Activated CD8-positive, alpha-beta memory T cell treated with anti-CD3 and anti-CD28 coated beads, Interleukin-2, amount 50 U/mL, for 1 hour (primary cell): ENCODE results near the gene CEP112.

Experiments
- DNase-seq: peaks from one replicate; pipeline ENCODE4 v3.0.0-alpha.2; 2020; ENCODE audit errors: extremely low read depth

Gene CEP112

GRCh38 chr17:65933290-65933689 is 258.6 kb downstream of the CEP112 start:
- no peak for DNase-seq

DNA sequence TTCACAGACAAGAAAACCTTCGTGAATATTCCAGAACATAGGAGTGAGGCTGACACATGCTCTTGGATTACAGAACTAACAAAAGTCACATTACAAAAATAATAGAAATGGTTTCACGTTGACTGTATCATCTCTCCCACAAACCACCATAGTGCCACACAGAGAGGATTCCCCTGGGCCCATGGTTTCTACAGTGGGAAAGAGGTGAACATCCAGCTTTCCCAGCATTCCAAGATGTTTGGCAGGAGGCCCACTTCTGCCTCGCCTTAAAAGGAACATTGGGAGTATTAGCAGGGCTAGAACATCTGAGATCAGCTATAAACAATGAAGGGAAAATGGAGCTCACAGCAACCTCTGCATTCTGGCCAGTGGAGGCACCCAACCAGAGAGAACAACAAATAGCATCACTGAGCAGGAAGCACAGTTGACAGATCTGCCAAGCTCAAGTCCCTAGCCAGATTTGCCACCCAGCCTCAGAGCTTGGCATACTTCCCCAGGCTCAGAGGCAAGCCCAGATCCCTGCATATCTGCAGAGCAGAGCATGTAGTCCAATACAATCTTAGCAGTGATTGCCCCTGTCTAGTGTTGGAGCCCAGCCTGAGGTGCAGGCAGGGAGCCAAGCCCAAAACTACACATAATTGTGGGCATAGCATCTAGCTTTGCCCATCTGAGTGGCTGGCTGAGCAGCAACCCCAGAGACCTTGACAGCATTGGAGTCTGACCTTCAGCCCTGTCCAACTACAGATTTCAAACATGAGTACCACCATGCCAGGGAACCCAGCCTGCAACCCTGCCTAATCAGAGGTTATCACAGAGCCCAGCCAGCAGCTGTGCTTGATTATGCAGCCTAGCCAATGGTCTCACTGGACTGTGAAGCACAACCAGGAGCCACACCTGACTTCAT is 260.4 kb downstream of the CEP112 start:
- DNase-seq: no peak

DNA sequence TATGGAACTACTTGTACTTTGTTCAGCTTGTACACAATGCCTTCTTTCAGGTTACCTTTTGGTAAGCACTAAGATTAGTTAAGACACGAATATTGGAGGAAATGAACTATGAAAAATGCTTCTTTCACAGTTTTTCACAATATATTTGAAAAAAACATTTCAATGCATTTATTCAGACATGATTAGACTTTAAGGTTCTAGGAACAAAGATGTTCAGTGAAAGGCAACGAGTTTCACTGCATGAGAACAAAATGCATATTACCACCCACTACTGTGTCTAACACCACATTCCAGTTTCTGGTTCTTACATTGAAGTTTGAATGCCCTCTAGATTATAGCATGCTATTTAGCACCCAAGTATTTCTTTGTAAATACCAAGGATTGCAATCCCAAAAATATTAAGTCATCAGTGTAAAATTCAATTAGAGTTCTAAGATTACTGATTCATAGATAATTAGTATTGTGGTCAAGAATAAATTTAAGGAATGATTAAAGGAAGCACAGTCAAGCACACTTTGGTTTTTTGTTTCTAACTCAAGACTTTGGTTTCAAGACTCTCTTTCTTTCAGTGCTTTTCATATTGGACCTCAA is 261.7 kb downstream of the CEP112 start:
- no peak for DNase-seq

- DNase-seq: no peak
Observed at GRCh38 chr17:65926599-65926998, 265.3 kb downstream of the CEP112 start.

- no peak for DNase-seq
Observed at GRCh38 chr17:65925606-65926307, 266.2 kb downstream of the CEP112 start.

DNA sequence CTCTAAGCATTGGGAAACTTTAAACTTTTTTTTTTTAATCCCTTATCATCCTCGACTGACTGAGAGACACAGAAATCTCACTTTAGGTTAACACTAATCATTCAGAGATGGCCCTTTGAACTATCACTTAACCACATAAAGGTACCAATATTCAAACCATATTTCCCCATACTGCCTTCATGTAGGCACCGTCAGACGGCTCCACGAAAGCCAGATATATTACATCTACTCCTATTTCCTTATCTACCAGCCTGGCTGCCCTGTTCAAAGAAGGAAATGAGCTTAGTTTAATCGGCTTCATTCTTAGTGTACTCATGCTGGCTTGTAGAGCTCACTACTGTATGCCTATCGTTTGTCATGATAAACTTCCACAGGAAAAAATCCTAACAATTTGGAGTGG is 270.9 kb downstream of the CEP112 start:
- no peak for DNase-seq

- no peak for DNase-seq
Observed at GRCh38 chr17:65918916-65919315, 273.0 kb downstream of the CEP112 start.

- DNase-seq: no peak
Observed at GRCh38 chr17:65918500-65918899, 273.4 kb downstream of the CEP112 start.

DNA sequence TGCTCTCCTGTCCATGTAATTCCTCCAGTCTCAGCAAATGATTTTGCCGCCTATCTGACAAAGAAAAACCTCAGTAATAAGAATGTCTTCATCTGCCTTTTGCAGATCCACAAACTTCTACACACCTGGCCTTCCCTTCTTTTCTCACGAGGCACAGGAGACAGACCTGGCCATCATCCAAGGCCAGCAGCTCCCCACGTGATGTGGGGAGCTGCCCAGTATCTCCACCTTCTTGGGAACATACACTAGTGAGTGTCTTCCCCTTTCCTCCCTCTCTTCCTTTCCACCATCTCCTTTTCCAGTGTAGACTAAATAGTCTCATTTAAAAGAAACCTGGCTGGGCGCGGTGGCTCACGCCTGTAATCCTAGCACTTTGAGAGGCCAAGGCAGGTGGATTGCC is 274.4 kb downstream of the CEP112 start:
- DNase-seq: no peak

DNA sequence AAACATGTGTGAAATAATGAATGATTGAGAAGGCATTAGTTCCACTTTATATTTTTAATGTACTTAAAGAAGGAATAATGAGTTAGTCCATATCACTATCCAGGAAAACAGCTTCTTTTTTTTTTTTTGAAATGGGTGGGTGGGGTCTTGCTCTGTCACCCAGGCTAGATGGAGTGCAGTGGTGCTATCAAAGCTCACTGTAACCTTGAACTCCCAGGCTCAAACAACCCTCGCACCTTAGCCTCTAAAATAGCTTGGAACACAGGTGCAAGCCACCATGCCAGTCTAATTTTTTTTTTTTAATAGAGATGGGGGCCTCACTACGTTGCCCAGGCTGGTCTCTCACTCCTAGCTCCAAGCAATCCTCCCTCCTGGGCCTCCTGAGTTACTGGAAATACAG is 275.5 kb downstream of the CEP112 start:
- no peak for DNase-seq

GRCh38 chr17:65914784-65915342 is 277.1 kb downstream of the CEP112 start:
- no peak for DNase-seq

DNA sequence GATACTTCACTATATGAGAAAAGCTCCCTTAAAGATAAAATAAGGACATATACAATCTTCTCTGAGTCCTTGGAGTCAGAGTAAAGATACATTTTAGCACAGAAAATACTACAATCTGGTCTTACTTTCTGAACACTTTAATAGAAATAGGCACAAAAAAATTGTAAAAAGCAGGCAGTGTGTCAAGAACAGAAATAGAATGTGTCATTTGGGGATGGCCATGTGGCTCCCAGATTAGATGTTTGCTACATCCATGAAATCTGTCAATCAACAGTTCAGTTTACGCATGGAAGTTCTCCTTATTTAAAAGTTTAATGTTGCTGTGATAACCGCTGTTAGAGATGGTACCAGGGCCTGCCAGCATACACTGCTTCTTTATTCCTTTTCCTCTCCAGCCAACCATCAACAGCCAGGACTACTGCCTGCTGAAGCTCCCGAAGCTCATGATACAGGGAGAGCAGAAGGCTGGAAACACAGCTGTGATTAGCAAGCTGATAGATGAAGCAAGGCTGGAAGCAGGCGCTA is 278.5 kb downstream of the CEP112 start:
- no peak for DNase-seq

DNA sequence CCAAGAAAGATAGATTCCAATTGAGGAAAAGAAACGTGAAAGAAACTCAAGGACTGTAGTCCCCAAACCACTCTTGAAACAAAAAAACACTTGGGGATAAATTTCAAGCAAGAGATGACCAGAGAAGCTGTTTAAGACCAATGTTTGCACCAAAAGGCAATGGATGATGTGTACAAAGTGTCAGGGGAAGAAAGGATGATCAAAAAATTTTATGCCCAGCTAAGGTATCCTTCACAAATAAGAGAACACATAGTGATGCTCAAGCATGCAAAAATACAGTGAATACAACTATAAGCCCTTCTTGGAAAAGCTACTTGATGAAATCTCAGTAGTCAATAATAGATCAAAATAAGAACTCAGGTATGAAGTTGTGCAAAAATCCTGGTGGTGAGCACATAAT is 281.1 kb downstream of the CEP112 start:
- DNase-seq: no peak

- DNase-seq: no peak
Observed at GRCh38 chr17:65902831-65903522, 289.0 kb downstream of the CEP112 start.

DNA sequence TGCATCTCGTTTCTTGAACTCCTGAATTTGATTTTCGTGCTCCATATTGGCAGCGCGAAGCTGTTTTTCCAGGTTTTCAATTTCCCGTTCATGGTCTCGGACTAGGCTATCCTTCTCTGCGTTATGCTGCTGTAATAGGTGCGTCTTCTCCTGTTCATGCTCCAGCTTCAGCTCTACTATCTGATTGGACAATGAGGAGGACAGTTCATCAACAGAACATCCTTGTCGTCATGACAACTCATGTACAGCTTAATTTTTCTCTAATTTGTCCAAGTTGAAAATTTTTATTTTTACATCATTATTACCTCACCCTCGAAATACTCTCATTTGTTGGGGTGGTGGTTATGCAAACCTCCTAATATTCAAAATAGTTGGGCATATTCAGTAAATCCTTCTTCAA is 289.8 kb downstream of the CEP112 start:
- no peak for DNase-seq

- DNase-seq: no peak
Observed at GRCh38 chr17:65901394-65901793, 290.5 kb downstream of the CEP112 start.

DNA sequence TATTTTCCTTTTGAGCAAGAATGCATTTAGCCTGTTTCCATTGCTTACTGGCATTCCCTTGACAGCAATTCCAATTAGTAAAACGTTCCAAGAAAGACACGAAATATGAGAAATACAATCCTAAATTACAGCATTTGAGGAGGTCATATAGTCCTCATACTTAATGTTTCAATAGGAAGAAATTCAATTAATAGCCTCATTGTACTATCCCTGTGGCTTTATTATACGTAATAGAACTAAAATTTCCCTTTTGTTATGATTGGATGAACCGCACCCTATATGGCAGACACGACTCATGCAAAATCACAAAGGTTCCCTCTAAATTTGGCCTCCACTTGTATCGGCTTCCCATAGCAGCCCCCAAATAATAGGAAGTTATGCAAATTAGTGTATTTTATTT is 291.7 kb downstream of the CEP112 start:
- no peak for DNase-seq

DNA sequence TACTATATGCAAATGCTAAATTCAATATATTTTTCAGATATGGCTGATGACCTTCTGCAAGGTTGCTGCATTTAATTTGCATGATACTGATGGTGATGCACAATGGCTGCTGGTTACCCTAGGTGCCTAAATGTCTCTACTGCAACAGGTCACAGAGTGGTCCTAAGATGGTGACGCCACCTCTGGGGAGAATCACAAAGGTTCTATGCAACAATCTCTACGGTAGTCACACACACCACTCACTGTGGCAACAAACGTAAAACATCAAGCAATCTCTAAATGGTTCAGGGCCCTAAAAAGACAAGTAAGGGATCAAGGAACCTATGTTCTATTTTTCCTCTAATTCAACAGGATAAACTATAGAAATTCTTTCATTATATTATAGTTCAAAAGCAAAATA is 293.3 kb downstream of the CEP112 start:
- DNase-seq: no peak

GRCh38 chr17:65896889-65897288 is 295.0 kb downstream of the CEP112 start:
- no peak for DNase-seq

- DNase-seq: no peak
Observed at GRCh38 chr17:65895969-65896368, 296.0 kb downstream of the CEP112 start.

GRCh38 chr17:65893692-65894279 is 298.1 kb downstream of the CEP112 start:
- DNase-seq: no peak
